Loucy (cell line): Measurements from ENCODE around the gene SHPK.

ENCODE experiments used
- CTCF ChIP-seq: fragments of 200-600 bp; sonication (generic); conservative IDR thresholded peaks from 2 replicates; pipeline ENCODE4 v1.5.1; 2014; ENCODE audit warnings: mild to moderate bottlenecking, antibody characterized with exemption, low read length
- EZH2phosphoT487 ChIP-seq: fragments of 200-600 bp; IDR thresholded peaks from 2 replicates; pipeline ENCODE4 v1.6.1; 2018; ENCODE audit warnings: antibody characterized with exemption, mild to moderate bottlenecking, moderate library complexity, borderline replicate concordance

GRCh38 chr17:3585826-3586225 lies 50.2 kb downstream of the SHPK start:
- TF ChIP-seq CTCF (no peak), EZH2phosphoT487 (no peak)
